Naive thymus-derived CD4-positive, alpha-beta T cell (primary cell): ENCODE measurements around the gene GTF2A1L. TPM values are rescaled to one million over a fixed set of nuclear protein-coding genes. Genes with fewer than 3 reads are reported as not detected.
A peak's percentile ranks its signal among the peaks of the same experiment; 100 is the strongest.

Experiments used
- ATAC-seq: fragments of 150-1000 bp; cut with Tn5 transposase; 2 replicates; pipeline ENCODE4 v1.10.0; 2021; ENCODE audit warnings: mild to moderate bottlenecking, moderate library complexity
- CTCF ChIA-PET: fragments of 350-600 bp; sonication (Branson Sonifier 250); formaldehyde crosslinking; loops from one replicate; lab custom pipeline; 2021; ENCODE audit warnings: antibody characterized with exemption; lab: Charles Lee
- POLR2A ChIA-PET: fragments of 350-600 bp; sonication (Branson Sonifier 250); formaldehyde crosslinking; loops from one replicate; lab custom pipeline; 2021; ENCODE audit warnings: antibody characterized with exemption, inconsistent platforms; lab: Charles Lee
- DNase-seq, 9 donors: peaks; one replicate each; pipeline versions ENCODE4 v3.0.0 to v3.0.0-alpha.2; 2020 to 2022; ENCODE audit warnings: mixed read lengths in 1 of 9
- H3K27ac ChIP-seq: one replicate; pipeline ENCODE4 v1.7.0; 2013; ENCODE audit warnings: mild to moderate bottlenecking, low read depth, low read length, moderate library complexity
- H3K27me3 ChIP-seq, 2 donors: one replicate each; pipeline ENCODE4 v1.7.0; 2013; ENCODE audit warnings: low read length in 2 of 2, mild to moderate bottlenecking in 2 of 2, moderate library complexity in 2 of 2; ENCODE audit not compliant: control insufficient read depth in 2 of 2, insufficient read depth in 2 of 2
- H3K36me3 ChIP-seq, 3 experiments: 1 replicate in 2 of 3; 2 replicates in 1 of 3; pipeline ENCODE4 v1.7.0; 2013; ENCODE audit warnings: low read length in 3 of 3, mild to moderate bottlenecking in 3 of 3, moderate library complexity in 1 of 3; ENCODE audit not compliant: insufficient read depth in 3 of 3, control insufficient read depth in 2 of 3
- H3K4me1 ChIP-seq, 2 donors: one replicate each; pipeline ENCODE4 v1.7.0; 2013; ENCODE audit warnings: low read length in 2 of 2, mild to moderate bottlenecking in 2 of 2, moderate library complexity in 1 of 2; ENCODE audit not compliant: control insufficient read depth in 2 of 2, insufficient read depth in 2 of 2
- H3K4me3 ChIP-seq: 2 replicates; pipeline ENCODE4 v1.7.0; 2013; ENCODE audit warnings: mild to moderate bottlenecking, low read length
- H3K9me3 ChIP-seq, 3 experiments: 1 replicate in 2 of 3; 2 replicates in 1 of 3; pipeline ENCODE4 v1.7.0; 2013; ENCODE audit warnings: low read length in 3 of 3; ENCODE audit not compliant: control insufficient read depth in 2 of 3
- H3K27ac Mint-ChIP-seq, 9 donors: one replicate each; pipeline ENCODE4 v1.8.0; 2020 to 2022; ENCODE audit warnings: mixed read lengths in 9 of 9, mild to moderate bottlenecking in 8 of 9, moderate library complexity in 5 of 9, inconsistent platforms in 2 of 9
- H3K27me3 Mint-ChIP-seq, 5 donors: one replicate each; pipeline ENCODE4 v1.8.0; 2021 to 2022; ENCODE audit warnings: mixed read lengths in 5 of 5, mild to moderate bottlenecking in 1 of 5
- H3K36me3 Mint-ChIP-seq, 5 donors: one replicate each; pipeline ENCODE4 v1.8.0; 2020 to 2022; ENCODE audit warnings: mixed read lengths in 5 of 5, mild to moderate bottlenecking in 3 of 5, inconsistent platforms in 1 of 5
- H3K4me1 Mint-ChIP-seq, 7 donors: one replicate each; pipeline ENCODE4 v1.8.0; 2020 to 2022; ENCODE audit warnings: mixed read lengths in 7 of 7, mild to moderate bottlenecking in 3 of 7, inconsistent platforms in 1 of 7
- H3K4me3 Mint-ChIP-seq, 10 donors: one replicate each; pipeline ENCODE4 v1.8.0; 2020 to 2022; ENCODE audit warnings: mild to moderate bottlenecking in 10 of 10, mixed read lengths in 10 of 10, moderate library complexity in 6 of 10, inconsistent platforms in 2 of 10
- H3K9me3 Mint-ChIP-seq, 11 donors: one replicate each; pipeline ENCODE4 v1.8.0; 2020 to 2022; ENCODE audit warnings: mixed read lengths in 11 of 11, mild to moderate bottlenecking in 4 of 11, inconsistent platforms in 1 of 11, moderate library complexity in 1 of 11
- intact Hi-C, 2 donors: fragments of 100-400 bp; cut with micrococcal nuclease; formaldehyde crosslinking; loops; one replicate each; pipeline ENCODE4 v1.15.1; 2023
- polyA plus RNA-seq, 2 donors: library from polyadenylated mRNA; unstranded; fragments of 300-500 nt; fragmentation: Illumina TruSeq; gene quantifications; one replicate each; pipeline ENCODE4 v1.2.3, GENCODE V29; 2021
- total RNA-seq, 6 experiments: library from RNA in 5 of 6; stranded (reverse) in 5 of 6; gene quantifications; 1 replicate in 5 of 6; 2 replicates in 1 of 6; pipeline ENCODE4 v1.2.3 and lab custom pipeline; 2021 to 2026

The GTF2A1L gene
- total and polyA plus RNA-seq, 7 experiments from 2014 or later = not detected

- no peak overlapping the region for H3K27ac Mint-ChIP-seq
- peaks cover 3 to 28% (median 12%) of the 10 kb centered on the region in 5 donors for H3K27me3 Mint-ChIP-seq
- Histone ChIP-seq H3K27me3 (no peaks in the 10 kb centered on the region), H3K36me3 (no peaks in the 10 kb centered on the region), H3K4me1 (no peaks in the 10 kb centered on the region), H3K9me3 (no peaks in the 10 kb centered on the region), H3K4me3 (no peak overlapping the region), H3K27ac (no peak overlapping the region)
- peaks cover 0 to 5% (median 0%) of the 10 kb centered on the region in 11 donors for H3K9me3 Mint-ChIP-seq
- ATAC-seq = no peak
- peaks cover 0 to 6% (median 0%) of the 10 kb centered on the region in 7 donors for H3K4me1 Mint-ChIP-seq
- ChIA-PET CTCF (no interaction called here), POLR2A (no interaction called here)
- no peak overlapping the region for H3K4me3 Mint-ChIP-seq
- no peaks in the 10 kb centered on the region for H3K36me3 Mint-ChIP-seq
- intact Hi-C loops = no loop called here
- no peak for DNase-seq
Measured at GRCh38 chr2:48709096-48710034, 91.7 kb downstream of the GTF2A1L start.

- Mint-ChIP-seq H3K36me3 (no peaks in the 10 kb centered on the region), H3K4me1 (peaks cover 0 to 6% (median 0%) of the 10 kb centered on the region in 7 donors), H3K4me3 (no peak overlapping the region), H3K9me3 (peaks cover 0 to 4% (median 0%) of the 10 kb centered on the region in 11 donors), H3K27ac (peak overlapping the region in 1 of 9 donors; percentile 11), H3K27me3 (peaks cover 3 to 35% (median 16%) of the 10 kb centered on the region in 5 donors)
- Histone ChIP-seq H3K4me1 (no peaks in the 10 kb centered on the region), H3K4me3 (no peak overlapping the region), H3K27ac (no peak overlapping the region), H3K27me3 (peaks cover 0 to 4% of the 10 kb centered on the region in 2 donors), H3K9me3 (no peaks in the 10 kb centered on the region), H3K36me3 (no peaks in the 10 kb centered on the region)
- DNase-seq (no peak), ATAC-seq (no peak)
- intact Hi-C loops = no loop called here
- POLR2A ChIA-PET = no interaction called here
- CTCF ChIA-PET = no interaction called here
Measured at GRCh38 chr2:48711343-48711742, 93.7 kb downstream of the GTF2A1L start.

DNA sequence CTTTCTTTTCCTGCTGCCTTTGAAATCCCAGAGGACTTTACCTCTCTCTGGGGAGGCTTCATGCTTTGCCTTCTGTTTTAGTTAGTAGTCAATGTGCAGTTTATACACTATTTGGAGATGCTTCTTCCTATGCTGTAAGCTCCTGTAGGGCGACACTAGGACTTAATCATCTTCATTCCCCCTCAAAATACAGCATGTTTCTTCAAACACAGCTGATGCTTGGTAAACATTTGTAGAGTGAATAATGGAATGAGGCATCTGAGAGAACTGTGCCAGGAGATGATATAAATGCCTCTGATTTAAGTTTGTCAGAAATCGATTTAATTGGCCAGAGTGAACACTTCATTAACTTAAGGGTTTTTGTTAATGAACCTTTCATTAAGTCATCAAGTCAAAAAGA lies 94.5 kb downstream of the GTF2A1L start:
- Histone ChIP-seq H3K36me3 (no peaks in the 10 kb centered on the region), H3K9me3 (no peaks in the 10 kb centered on the region), H3K27ac (no peak overlapping the region), H3K4me1 (no peaks in the 10 kb centered on the region), H3K4me3 (no peak overlapping the region), H3K27me3 (peaks cover 0 to 4% of the 10 kb centered on the region in 2 donors)
- H3K4me1 Mint-ChIP-seq = peaks cover 0 to 6% (median 0%) of the 10 kb centered on the region in 7 donors
- CTCF ChIA-PET = no interaction called here
- DNase-seq = no peak
- ATAC-seq = no peak
- H3K9me3 Mint-ChIP-seq = peaks cover 0 to 2% (median 0%) of the 10 kb centered on the region in 11 donors
- peak overlapping the region in 1 of 9 donors; percentile 11 for H3K27ac Mint-ChIP-seq
- H3K27me3 Mint-ChIP-seq = peaks cover 3 to 37% (median 18%) of the 10 kb centered on the region in 5 donors
- H3K36me3 Mint-ChIP-seq = no peaks in the 10 kb centered on the region
- POLR2A ChIA-PET = no interaction called here
- H3K4me3 Mint-ChIP-seq = no peak overlapping the region
- intact Hi-C loops = no loop called here

- ATAC-seq (no peak), DNase-seq (peak in 1 of 9 donors; percentile 11)
- Histone ChIP-seq H3K4me1 (no peaks in the 10 kb centered on the region), H3K36me3 (no peaks in the 10 kb centered on the region), H3K27me3 (peaks cover 0 to 4% of the 10 kb centered on the region in 2 donors), H3K27ac (no peak overlapping the region), H3K4me3 (no peak overlapping the region), H3K9me3 (no peaks in the 10 kb centered on the region)
- intact Hi-C loops = no loop called here
- H3K36me3 Mint-ChIP-seq = no peaks in the 10 kb centered on the region
- peaks cover 0 to 6% (median 0%) of the 10 kb centered on the region in 7 donors for H3K4me1 Mint-ChIP-seq
- H3K4me3 Mint-ChIP-seq = peak overlapping the region in 2 of 10 donors; percentile 10 to 27
- POLR2A ChIA-PET = no interaction called here
- H3K27me3 Mint-ChIP-seq = peaks cover 3 to 37% (median 18%) of the 10 kb centered on the region in 5 donors
- peak overlapping the region in 1 of 9 donors; percentile 60 for H3K27ac Mint-ChIP-seq
- peaks cover 0 to 2% (median 0%) of the 10 kb centered on the region in 11 donors for H3K9me3 Mint-ChIP-seq
- CTCF ChIA-PET = no interaction called here
Measured at GRCh38 chr2:48713647-48714046, 96.0 kb downstream of the GTF2A1L start.

- H3K27me3 ChIP-seq = peaks cover 0 to 4% of the 10 kb centered on the region in 2 donors
- no peaks in the 10 kb centered on the region for H3K36me3 ChIP-seq
- no peak for ATAC-seq
- H3K9me3 Mint-ChIP-seq = peaks cover 0 to 2% (median 0%) of the 10 kb centered on the region in 11 donors
- no peaks in the 10 kb centered on the region for H3K9me3 ChIP-seq
- no peak overlapping the region for H3K4me3 ChIP-seq
- H3K4me1 ChIP-seq = no peaks in the 10 kb centered on the region
- H3K27ac Mint-ChIP-seq = no peak overlapping the region
- intact Hi-C loops = no loop called here
- CTCF ChIA-PET = no interaction called here
- H3K4me1 Mint-ChIP-seq = peaks cover 0 to 6% (median 0%) of the 10 kb centered on the region in 7 donors
- no peak for DNase-seq
- POLR2A ChIA-PET = no interaction called here
- peaks cover 3 to 37% (median 18%) of the 10 kb centered on the region in 5 donors for H3K27me3 Mint-ChIP-seq
- H3K27ac ChIP-seq = no peak overlapping the region
- no peak overlapping the region for H3K4me3 Mint-ChIP-seq
- no peaks in the 10 kb centered on the region for H3K36me3 Mint-ChIP-seq
Measured at GRCh38 chr2:48714245-48714644, 96.6 kb downstream of the GTF2A1L start.

DNA sequence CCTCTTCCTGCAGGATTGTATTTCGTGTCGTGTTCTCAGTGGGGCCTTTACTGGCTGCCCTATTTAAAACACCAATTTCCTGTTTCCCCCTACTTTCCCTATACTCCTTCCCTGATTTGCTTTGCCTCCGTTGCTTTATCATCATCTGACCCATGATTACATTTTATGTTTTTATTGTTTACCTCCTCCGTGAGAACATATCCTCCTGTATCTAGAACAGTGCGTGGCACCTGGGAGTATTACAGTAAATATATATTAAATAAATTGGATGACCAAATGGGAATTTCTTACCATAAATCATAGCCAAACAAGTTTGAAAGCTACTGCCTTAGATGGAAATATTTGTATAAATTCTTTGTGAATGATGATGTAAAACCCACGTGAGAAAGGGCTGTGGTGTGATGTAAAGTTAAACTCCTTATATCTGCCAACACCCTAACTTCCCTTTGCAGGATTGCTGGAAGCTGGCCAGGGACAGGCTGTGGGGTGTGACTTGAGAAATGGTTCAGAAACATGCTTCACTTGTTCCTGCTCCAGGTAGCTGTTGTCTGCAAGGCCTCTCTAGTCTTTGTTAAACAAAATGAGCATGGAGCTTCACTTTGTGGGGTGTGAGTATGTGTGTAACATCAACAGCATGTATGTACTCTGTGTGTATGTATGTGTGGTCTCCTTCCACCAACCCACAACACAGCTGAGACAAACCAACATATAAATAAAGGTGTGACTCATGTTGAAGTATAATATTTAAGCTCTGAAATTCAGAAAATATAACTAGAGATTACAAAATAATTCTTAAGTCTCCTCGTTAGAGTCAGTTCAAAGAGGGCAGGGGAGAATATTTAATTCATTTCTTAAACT lies 97.6 kb downstream of the GTF2A1L start:
- CTCF ChIA-PET = no interaction called here
- Histone ChIP-seq H3K27me3 (peaks cover 0 to 4% of the 10 kb centered on the region in 2 donors), H3K36me3 (no peaks in the 10 kb centered on the region), H3K9me3 (no peaks in the 10 kb centered on the region), H3K27ac (no peak overlapping the region), H3K4me3 (no peak overlapping the region), H3K4me1 (no peaks in the 10 kb centered on the region)
- intact Hi-C loops = no loop called here
- ATAC-seq = no peak
- no peak for DNase-seq
- Mint-ChIP-seq H3K27me3 (peaks cover 3 to 42% (median 19%) of the 10 kb centered on the region in 5 donors), H3K9me3 (peaks cover 0 to 2% (median 0%) of the 10 kb centered on the region in 11 donors), H3K36me3 (no peaks in the 10 kb centered on the region), H3K27ac (peak overlapping the region in 1 of 9 donors; percentile 2), H3K4me1 (peaks cover 0 to 6% (median 0%) of the 10 kb centered on the region in 7 donors), H3K4me3 (no peak overlapping the region)
- POLR2A ChIA-PET = no interaction called here
